Measurements from ENCODE around the gene TIMM8B. TPM values are rescaled to one million over a fixed set of nuclear protein-coding genes. Genes with fewer than 3 reads are reported as not detected.
A peak's percentile ranks its signal among the peaks of the same experiment; 100 is the strongest.

TIMM8B gene
- polyA plus RNA-seq, 2 of the 4 experiments (the other 2 are of a cell fraction): 84.5 to 85.3 TPM

DNA sequence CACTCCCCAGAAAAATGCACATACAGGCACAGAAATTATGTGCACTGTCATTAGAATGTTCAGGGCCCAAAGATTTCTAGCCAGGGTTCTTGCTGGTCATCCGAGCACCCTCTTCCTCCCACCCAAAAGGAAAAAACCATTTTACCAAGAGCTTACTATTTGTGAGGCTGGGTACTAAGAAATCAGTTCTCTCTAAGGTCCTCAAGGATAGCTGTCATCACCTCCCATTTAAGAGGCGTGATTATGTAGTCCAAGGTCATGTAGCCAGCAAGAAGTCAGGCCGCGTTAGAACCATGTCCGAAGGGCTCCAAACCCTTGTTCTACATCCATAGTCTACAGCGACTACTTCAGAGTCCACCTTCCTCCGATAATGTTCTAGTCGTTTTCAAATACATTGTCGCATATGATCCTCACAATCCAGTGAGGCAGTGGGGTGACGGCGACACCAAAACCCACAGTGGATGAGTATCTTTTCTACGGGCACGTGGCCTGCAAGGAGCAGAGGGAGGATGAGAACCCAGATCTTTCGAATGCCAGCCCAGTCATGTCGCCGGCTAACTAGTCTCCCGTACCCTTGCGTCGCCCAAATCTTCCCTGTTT is 634 bp downstream of the TIMM8B start:
- TF ChIP-seq MAX (IDR thresholded peaks at IDR 0.05) (peak; percentile 65), CBX2 (IDR thresholded peaks at IDR 0.05; ENCODE audit: borderline replicate concordance, low read depth) (no peak), USF2 (IDR thresholded peaks at IDR 0.05) (peak; percentile 49; the same call in 1 of the 2 replicates), CHD2 (IDR thresholded peaks at IDR 0.05; ENCODE audit: low read length, partially characterized antibody) (no peak), GATA3 (IDR thresholded peaks at IDR 0.05; ENCODE audit: borderline replicate concordance) (no peak)
- Histone ChIP-seq H3K27ac (peak overlapping the region; percentile 87 to 96), H3K9me3 (no peaks in the 10 kb centered on the region), H3K4me2 (peak overlapping the region; percentile 93), H3K4me1 (peaks cover 9% of the 10 kb centered on the region; the same call in 2 of the 3 replicates), H3K4me3 (peak overlapping the region; percentile 86)
- FAIRE-seq (no peak), ATAC-seq (peak; percentile 62 to 65; a peak in 5 of 6 replicates), DNase-seq (ENCODE audit: low read depth in 1 of 2, low spot score in 1 of 2) (peak; percentile 14 to 28)
- WGBS (ENCODE audit: missing lambda C conversion rate): 7% methylated on average over 19 of the region's 19 CpGs
- ChIA-PET POLR2A (interaction anchor here (0.7 to 2.3 kb wide), 9 partner anchors 11 to 195 kb away, joined by 3 to 5 read pairs (median 3); partner anchors contain the start of genes BCO2, NKAPD1 and PIH1D2), CTCF (interaction anchor here (0.7 to 0.9 kb wide), 2 partner anchors 28 to 89 kb away, joined by 3 read pairs; partner anchors contain the start of gene BCO2)

DNA sequence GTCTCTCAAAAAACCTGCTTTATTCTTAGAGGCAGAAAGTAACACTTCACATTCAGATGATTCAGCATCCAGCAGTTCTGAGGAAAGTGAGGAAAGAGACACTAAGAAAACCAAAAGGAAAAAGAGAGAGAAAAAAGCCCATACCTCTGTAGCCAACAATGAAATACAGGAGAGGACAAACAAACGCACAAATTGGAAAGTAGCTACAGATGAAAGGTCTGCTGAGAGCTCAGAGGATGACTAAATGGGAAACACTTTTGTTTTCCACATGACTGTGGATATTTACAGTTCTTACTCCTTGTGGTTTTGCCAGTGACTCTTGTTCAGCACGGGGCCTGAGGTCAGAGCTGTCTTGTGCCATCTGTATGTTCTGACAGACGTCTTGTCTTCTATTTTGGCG is 3.8 kb downstream of the TIMM8B start:
- Histone ChIP-seq H3K4me3 (no peak overlapping the region), H3K9me3 (no peaks in the 10 kb centered on the region), H3K4me1 (peaks cover 7% of the 10 kb centered on the region; the same call in 2 of the 3 replicates), H3K4me2 (no peak overlapping the region), H3K27ac (no peak overlapping the region)
- POLR2A ChIA-PET: no interaction called here
- FAIRE-seq (no peak), ATAC-seq (no peak), DNase-seq (ENCODE audit: low read depth in 1 of 2, low spot score in 1 of 2) (no peak)
- CTCF ChIA-PET: interaction anchor here (0.9 kb wide), 1 partner anchor 31 kb away, joined by 4 read pairs; no protein-coding TSS in a partner anchor
- TF ChIP-seq CTCF (IDR thresholded peaks at IDR 0.05): no peak
- no peak for TF ChIP-seq HOXB13 (CRISPR knock-in tag; IDR thresholded peaks at IDR 0.05; ENCODE audit: low read depth)
- TF ChIP-seq FOSB (CRISPR knock-in tag; IDR thresholded peaks at IDR 0.05): no peak
- no peak for TF ChIP-seq ZC3H11A (IDR thresholded peaks at IDR 0.05)
- no peak for TF ChIP-seq JUNB (IDR thresholded peaks at IDR 0.05)
- WGBS (ENCODE audit: missing lambda C conversion rate): 84% methylated on average over 4 of the region's 4 CpGs

DNA sequence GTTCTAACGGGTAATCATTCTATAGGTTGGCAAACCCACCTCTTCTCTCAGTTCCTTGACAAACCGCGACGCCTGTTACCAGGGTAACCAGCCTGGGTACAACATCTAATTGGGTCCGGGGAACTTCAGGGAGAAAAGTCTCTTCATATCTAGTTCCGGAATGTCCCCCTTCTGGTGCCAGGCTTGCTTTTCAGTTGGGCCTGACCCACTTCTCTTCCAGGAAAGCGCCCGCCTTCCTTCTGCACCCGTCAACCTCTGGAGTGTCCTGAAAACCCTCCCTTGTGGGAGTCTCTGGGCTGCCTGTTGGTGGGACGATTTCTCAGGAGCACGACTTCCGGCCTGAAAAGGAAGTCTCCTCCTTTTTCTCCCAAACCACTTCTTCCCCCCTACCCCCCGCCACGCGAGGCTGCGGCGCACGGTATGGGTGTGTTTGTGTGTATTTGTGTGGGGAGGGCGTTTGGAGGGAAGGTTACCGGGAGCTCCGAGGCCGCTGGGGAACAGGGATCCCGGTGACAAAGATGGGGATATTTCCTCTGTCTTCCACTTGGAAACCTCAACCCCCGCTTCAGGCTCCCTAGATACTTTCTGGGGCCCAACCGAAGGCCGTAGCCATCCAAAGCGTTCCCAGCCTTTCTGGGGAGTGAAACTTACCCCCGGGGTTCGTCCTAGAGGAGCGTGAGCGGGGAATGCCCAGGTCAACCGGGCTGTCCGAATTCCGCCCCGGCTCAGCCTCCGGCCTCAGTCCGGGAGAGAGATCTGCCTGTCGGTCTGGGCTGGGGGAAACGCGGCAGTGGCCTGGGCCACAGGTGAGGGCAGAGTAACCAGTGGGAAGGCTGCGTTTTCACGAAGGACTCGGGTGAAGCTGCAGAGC is 12.4 kb downstream of the TIMM8B start, which contains the start of the genes NKAPD1 and PIH1D2:
NKAPD1 (plus strand) TSS at position 359 of the 871 bp plus-strand sequence. CDS start 1,276 bp downstream, outside the sequence.
PIH1D2 (minus strand) TSS at position 77 of the 871 bp plus-strand sequence. CDS start 843 bp downstream, outside the sequence.
- CTCF ChIA-PET: no interaction called here
- Histone ChIP-seq H3K4me1 (peaks cover 11% of the 10 kb centered on the region; the same call in 1 of the 3 replicates), H3K4me3 (peak within 1 kb of the TSS; percentile 94), H3K9me3 (no peaks in the 10 kb centered on the region), H3K4me2 (peak within 1 kb of the TSS; percentile 94), H3K27ac (peak within 1 kb of the TSS; percentile 96)
- ATAC-seq (peak; percentile 90 to 96), FAIRE-seq (no peak), DNase-seq (ENCODE audit: low read depth in 1 of 2, low spot score in 1 of 2) (peak; percentile 73 to 89)
- POLR2A ChIA-PET: interaction anchor here (1.5 kb wide), 1 partner anchor 12 kb away, joined by 5 read pairs; the partner anchor contains the start of genes SDHD and TIMM8B
- TF ChIP-seq POLR2AphosphoS2 (conservative IDR thresholded peaks at IDR 0.05; ENCODE audit: low read length) (no peak), HOXB5 (CRISPR knock-in tag; IDR thresholded peaks at IDR 0.05) (0 out of 2 replicates have a peak, but pooled peaks have one; percentile 26), POLR2A (IDR thresholded peaks at IDR 0.05; ENCODE audit: low read length) (peak; percentile 28; the same call in 1 of the 2 replicates), KDM5A (IDR thresholded peaks at IDR 0.05) (peak; percentile 75), PHF8 (IDR thresholded peaks at IDR 0.05; ENCODE audit: borderline replicate concordance, low read depth) (peak; percentile 46; the same call in 1 of the 2 replicates), MYC (IDR thresholded peaks at IDR 0.05; ENCODE audit: borderline replicate concordance, low read length) (peak; percentile 19; the same call in 1 of the 2 replicates), SMC3 (IDR thresholded peaks at IDR 0.05) (no peak), ZSCAN20 (CRISPR knock-in tag; IDR thresholded peaks at IDR 0.05) (no peak), KDM1A (IDR thresholded peaks at IDR 0.05; ENCODE audit: low read depth) (no peak), HES2 (IDR thresholded peaks at IDR 0.05) (no peak), MAX (IDR thresholded peaks at IDR 0.05) (peak; percentile 75), JUN (IDR thresholded peaks at IDR 0.05) (peak in 1 of 2 experiments; percentile 71; a peak in 3 of 5 replicates), ZC3H11A (IDR thresholded peaks at IDR 0.05) (peak; percentile 3; the same call in 1 of the 2 replicates)
- WGBS (ENCODE audit: missing lambda C conversion rate): 6% methylated on average over 24 of the region's 43 CpGs
